ENCODE measurements around the gene RHOB. TPM values are rescaled to one million over a fixed set of nuclear protein-coding genes. Genes with fewer than 3 reads are reported as not detected.
"Not testable (repeated sequence)": the region's sequence is repeated elsewhere in the genome, so short reads cannot be mapped to it uniquely, and the experiment has no call there.

The RHOB gene
- total RNA-seq, 1 donor from 2014 or later = 204 TPM

DNA sequence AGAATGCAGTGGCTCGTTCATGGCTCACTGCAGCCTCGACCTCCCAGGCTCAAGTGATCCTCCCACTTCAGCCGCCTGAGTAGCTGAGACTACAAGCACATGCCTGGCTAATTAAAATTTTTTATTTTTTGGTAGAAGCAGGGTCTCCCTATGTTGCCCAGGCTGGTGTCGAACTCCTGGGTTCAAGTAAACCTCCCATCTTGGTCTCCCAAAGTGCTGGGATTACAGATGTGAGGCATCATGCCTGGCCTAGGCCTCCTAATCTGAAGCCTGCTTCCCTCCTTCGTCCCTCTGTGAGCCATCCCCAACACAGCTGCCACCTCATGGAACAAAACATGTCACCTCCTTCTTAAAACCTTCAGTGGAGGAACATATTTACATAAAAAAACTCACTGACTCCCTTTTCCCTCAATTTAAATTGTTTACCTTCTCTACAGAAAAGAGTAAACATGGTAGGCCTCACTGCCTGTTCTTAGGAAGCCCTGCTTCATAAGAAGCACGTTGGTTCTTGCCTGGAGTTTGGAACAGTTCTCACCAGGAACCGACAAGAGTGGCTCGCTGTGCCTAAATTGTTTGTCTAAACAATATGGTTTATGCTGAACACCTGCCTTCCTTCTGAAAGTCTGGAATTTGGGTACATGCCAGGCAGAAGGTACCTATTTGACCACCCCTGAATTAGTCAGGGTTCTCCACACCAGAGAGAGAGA is 12.1 kb upstream of the RHOB start:
- no peaks in the 10 kb centered on the region for H3K36me3 ChIP-seq (ENCODE audit: control insufficient read depth, insufficient read depth, low read length)
- DNase-seq (ENCODE audit: low read depth) = no peak
- no peak overlapping the region for H3K4me3 ChIP-seq (ENCODE audit: low read depth, low read length)
- no peaks in the 10 kb centered on the region for H3K27me3 ChIP-seq (ENCODE audit: control insufficient read depth, insufficient read depth, low read length)
- no peak for TF ChIP-seq CTCF (IDR thresholded peaks at IDR 0.05; ENCODE audit: insufficient read depth, low read length, poor library complexity, severe bottlenecking)

DNA sequence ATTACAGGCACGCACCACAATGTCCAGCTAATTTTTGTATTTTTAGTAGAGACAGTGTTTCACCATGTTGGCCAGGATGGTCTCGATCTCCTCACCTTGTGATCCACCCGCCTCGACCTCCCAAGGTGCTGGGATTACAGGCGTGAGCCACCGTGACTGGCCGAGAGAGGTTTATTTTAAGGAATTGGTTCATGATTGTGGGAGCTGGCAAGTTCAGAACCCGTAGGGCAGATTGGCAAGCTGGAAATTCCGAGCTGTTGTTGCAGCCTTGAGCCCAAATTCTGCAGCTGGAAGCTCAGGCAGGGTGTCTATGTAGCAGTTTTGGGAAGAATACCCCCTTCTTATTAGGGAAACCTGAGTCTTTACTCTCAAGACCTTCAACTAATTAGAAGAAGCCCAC is 11.4 kb upstream of the RHOB start:
- DNase-seq (ENCODE audit: low read depth); H3K36me3 ChIP-seq (ENCODE audit: control insufficient read depth, insufficient read depth, low read length); H3K27me3 ChIP-seq (ENCODE audit: control insufficient read depth, insufficient read depth, low read length); H3K4me3 ChIP-seq (ENCODE audit: low read depth, low read length): not testable (repeated sequence)

- Histone ChIP-seq H3K36me3 (ENCODE audit: control insufficient read depth, insufficient read depth, low read length) (no peaks in the 10 kb centered on the region), H3K4me3 (ENCODE audit: low read depth, low read length) (no peak overlapping the region), H3K27me3 (ENCODE audit: control insufficient read depth, insufficient read depth, low read length) (no peaks in the 10 kb centered on the region)
- no peak for TF ChIP-seq CTCF (IDR thresholded peaks at IDR 0.05; ENCODE audit: insufficient read depth, low read length, poor library complexity, severe bottlenecking)
- no peak for DNase-seq (ENCODE audit: low read depth)
Measured at GRCh38 chr2:20436716-20437470, 10.0 kb upstream of the RHOB start.

DNA sequence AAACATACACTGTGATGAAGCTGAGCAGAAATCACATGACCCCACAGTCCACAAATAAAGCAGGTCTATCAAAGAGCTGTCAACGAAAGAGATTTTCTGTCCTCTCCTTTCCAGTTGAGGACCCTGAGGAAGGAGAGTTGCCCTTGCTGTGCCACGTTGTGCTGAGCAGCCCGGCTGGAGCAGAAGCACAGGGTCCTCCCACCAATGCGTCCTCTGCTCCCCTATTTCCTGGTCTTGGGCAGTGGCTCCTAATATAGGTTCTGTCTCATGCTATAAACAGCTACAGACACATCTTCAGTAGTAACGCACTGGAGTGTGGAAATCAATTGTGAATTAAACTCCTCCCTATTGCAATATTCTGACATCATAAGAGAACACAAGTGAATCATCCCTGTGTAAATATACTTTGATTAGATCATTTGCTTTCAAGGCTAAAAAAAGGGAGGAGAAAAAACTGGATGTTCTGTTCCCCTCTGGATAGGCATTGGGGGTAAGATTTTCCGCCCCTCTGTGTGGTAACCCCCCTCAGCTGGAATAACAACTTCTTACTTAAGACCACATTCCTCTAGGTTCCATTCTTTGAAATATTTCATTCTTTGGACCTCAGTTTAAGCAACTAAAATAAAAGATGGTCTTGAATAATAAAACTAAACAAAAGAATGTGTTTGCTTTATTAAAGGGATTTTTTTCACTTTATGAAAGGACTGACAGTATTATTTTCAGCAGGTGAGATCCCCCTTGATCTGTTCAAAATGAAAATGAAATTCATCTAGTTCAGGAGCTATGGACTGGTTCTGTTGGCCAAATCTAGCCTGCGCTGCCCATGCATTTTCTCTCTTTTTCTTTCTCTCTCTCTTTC is 8.3 kb upstream of the RHOB start:
- Histone ChIP-seq H3K27me3 (ENCODE audit: control insufficient read depth, insufficient read depth, low read length) (no peaks in the 10 kb centered on the region), H3K36me3 (ENCODE audit: control insufficient read depth, insufficient read depth, low read length) (no peaks in the 10 kb centered on the region), H3K4me3 (ENCODE audit: low read depth, low read length) (no peak overlapping the region)
- DNase-seq (ENCODE audit: low read depth) = peak; percentile 76
- no peak for TF ChIP-seq CTCF (IDR thresholded peaks at IDR 0.05; ENCODE audit: insufficient read depth, low read length, poor library complexity, severe bottlenecking)

DNA sequence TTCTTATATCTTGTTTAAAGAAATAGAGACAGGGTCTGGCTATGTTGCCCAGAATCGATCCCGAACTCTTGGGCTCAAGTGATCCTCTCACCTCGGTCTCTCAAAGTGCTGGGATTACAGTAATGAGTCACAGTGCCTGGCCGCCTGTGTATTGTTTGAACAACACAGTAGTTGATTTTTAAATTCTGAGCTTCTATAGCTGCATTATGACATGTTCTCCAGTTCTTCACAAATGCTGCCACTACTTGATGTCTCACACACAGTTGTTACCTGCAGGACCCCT is 7.7 kb upstream of the RHOB start:
- Histone ChIP-seq H3K27me3 (ENCODE audit: control insufficient read depth, insufficient read depth, low read length) (no peaks in the 10 kb centered on the region), H3K36me3 (ENCODE audit: control insufficient read depth, insufficient read depth, low read length) (no peaks in the 10 kb centered on the region), H3K4me3 (ENCODE audit: low read depth, low read length) (no peak overlapping the region)
- DNase-seq (ENCODE audit: low read depth) = no peak
- no peak for TF ChIP-seq CTCF (IDR thresholded peaks at IDR 0.05; ENCODE audit: insufficient read depth, low read length, poor library complexity, severe bottlenecking)

DNA sequence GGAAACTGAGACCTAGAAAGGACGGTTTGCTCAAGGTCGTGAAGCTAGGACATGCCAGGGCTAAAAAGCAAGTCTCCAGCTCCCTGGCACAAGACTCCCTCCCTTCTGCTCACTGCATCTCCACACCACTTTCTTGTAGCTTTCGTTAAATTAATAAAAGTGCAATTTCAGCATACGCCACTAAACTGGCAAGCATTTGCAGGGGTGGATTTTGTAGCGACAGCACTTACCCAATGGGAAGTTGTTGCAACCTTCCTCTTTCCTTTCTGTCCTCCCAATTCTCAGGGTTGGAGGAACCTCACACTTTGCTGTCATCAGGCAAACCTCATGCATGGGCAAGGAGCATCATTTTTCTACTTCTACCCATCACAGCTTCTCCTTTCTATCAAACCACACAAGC is 7.4 kb upstream of the RHOB start:
- no peak for DNase-seq (ENCODE audit: low read depth)
- no peak overlapping the region for H3K4me3 ChIP-seq (ENCODE audit: low read depth, low read length)
- H3K27me3 ChIP-seq (ENCODE audit: control insufficient read depth, insufficient read depth, low read length) = no peaks in the 10 kb centered on the region
- TF ChIP-seq CTCF (IDR thresholded peaks at IDR 0.05; ENCODE audit: insufficient read depth, low read length, poor library complexity, severe bottlenecking) = no peak
- no peaks in the 10 kb centered on the region for H3K36me3 ChIP-seq (ENCODE audit: control insufficient read depth, insufficient read depth, low read length)
